ENCODE results near the gene CCL16.
"Not testable (repeated sequence)": the region's sequence is repeated elsewhere in the genome, so short reads cannot be mapped to it uniquely, and the experiment has no call there.

CCL16 gene, protein sequence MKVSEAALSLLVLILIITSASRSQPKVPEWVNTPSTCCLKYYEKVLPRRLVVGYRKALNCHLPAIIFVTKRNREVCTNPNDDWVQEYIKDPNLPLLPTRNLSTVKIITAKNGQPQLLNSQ

DNA sequence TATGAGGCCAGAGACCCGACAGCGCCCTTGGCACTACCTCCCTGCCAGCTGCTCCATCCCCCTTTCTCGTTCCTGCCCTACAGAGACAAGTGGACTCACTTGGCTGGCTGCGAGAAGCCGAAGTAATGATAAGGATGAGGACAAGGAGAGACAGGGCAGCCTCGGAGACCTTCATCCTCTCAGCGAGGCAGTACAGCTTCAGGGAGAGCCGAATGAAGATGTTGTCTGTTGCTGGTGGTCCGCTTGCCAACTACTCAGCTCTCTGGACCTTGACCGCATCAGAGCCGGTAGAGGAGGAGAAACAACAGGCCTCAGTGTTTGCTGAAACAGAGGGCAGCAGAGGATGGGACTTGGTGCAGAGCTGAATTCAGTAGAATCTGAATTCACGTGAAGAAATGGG lies at the start of gene CCL16:
Gene CCL16 (minus strand): TSS at position 252 of the 400 bp plus-strand sequence. CDS start 77 bp downstream, at position 175.
- no peak for DNase-seq

DNA sequence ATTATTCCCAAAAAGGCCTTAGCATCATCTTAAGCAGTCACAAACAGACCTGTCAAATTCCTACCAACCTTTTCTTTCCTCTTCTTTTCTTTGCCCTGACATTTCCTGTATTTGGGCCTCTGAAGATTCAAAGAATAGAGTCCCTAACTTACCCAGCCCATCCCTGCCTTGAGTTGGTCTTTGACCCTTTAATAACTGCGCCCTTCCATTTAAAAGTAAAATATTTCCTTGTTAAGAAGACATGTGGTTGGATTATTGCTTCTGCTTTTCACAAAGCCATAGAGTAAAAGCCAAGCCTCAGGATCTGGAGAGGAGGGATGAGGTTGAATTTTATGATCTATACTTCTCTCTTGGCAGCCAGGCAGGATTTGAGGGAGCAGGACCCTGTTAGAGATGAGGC lies 49.7 kb upstream of the CCL16 start:
- DNase-seq = no peak

DNA sequence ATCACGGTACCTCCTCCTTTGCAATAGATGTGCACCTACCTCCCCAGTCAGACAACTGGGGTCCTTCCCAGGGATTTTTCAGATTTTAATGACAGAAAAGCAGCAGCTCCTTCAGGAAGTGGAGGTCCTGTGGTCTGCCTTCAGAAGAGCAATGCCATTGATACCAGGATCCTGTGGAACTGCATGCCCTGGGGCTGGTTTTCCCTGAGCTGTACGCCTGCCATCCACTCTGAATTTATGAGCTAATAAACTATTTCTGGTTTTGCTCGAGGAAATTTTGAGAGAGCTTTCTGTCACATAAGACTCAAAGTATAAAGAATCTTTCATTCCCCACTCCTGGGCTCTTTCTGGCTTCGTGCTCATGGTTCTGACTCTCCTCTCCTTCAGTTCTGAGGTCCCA lies 46.5 kb upstream of the CCL16 start:
- DNase-seq = no peak

DNA sequence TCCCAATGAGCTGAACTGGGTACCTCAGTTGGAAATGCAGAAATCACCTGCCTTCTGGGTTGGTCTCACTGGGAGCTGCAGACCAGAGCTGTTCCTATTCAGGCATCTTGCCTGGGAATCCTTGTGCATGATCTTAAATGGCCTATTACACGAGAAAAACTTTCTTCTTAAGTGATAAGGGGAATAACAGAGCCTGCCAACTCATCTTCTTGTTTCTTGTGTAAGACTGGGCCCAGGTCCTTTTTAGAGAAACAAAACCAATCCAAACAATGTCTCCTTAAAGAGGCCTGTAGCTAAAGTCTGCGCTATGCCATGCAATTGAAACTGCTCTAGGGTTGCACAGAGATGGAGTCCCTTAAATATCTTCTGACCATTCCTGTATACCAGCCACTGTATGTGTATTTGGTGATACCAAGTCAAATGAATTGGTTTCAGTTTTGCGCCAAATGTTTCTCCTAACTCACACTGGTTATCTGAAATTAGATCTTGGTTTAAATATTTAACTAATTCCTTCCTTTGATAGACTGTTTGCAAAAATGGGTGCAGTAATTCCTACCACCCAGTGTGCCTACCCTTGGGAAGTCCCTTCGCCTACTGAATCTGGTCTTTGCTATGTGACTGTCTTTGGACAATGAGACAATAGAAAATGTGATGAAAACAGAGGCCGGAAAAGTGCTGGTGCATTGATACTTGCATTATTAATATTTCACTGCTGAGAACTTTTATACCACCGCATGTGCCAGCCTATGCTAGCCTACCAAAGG lies 43.0 kb upstream of the CCL16 start:
- no peak for DNase-seq

DNA sequence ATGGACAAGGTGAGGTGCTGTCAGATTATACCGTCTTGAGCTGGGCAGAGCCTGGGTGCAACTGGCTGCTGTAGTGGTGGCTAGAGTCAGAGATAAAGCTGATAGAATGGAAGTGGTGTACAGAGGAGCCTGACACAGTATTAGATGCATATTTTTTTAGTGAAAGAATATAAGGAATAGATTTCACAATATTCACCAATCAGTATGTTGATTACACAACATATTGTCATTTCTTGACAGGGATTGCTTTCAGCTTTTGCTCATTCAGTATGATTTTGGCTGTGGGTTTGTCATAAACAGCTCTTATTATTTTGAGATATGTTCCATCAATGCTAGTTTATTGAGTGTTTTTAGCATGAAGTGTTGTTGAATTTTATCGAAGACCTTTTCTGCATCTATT lies 38.1 kb upstream of the CCL16 start:
- DNase-seq = no peak

DNA sequence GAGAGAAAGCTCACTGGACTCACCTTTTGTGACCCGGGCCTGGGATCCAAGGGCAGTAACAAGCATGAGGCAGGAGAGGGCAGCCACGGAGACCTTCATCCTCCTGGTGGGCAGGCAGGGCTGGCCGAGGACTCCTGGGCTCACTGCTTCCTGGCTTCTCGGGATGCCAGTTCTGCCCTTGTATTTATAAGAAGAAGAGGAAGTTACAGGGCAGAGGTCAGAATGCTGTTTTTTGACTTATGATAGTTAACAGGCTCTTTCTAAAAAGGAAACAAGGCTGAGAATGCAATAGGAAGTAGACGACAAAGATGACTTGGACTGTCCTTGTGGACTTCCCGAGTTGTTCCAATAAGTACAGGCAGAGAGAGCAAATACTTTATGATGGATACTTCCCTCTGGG lies 36.5 kb upstream of the CCL16 start, which contains the start of gene CCL23:
Gene CCL23 (minus strand): TSS at position 174 of the 400 bp plus-strand sequence. CDS start 75 bp downstream, at position 99.
- no peak for DNase-seq

DNA sequence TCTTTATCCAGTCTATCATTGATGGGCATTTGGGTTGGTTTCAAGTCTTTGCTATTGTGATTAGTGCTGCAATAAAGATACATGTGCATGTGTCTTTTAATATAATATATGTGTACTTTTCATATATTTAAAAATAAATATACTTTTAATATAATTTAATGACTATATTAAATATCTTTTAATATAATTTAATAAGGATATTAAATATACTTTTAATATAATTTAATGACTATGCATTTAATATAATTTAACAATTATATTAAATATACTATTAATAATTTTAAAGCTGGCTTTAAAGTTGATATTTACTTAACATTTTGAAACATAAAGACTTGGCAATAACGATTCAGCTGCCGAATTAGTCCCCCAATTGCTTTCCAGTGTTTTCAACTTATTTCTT lies 35.3 kb upstream of the CCL16 start:
- no peak for DNase-seq

DNA sequence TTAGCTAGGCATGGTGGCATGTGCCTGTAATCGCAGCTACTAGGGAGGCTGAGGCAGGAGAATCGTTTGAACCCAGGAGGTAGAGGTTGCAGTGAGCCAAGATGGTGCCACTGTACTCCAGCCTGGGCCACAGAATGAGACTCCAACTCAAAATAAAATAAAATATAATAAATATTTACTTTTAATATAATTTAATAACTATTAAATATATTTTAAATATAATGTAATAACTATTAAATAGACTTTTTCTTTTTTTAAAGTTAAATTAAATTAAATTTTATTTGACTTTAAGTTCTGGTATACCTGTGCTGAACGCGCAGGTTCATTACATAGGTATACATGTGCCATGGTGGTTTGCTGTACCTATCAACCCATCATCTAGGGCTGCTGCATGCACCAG lies 34.6 kb upstream of the CCL16 start:
- not testable (repeated sequence) for DNase-seq

DNA sequence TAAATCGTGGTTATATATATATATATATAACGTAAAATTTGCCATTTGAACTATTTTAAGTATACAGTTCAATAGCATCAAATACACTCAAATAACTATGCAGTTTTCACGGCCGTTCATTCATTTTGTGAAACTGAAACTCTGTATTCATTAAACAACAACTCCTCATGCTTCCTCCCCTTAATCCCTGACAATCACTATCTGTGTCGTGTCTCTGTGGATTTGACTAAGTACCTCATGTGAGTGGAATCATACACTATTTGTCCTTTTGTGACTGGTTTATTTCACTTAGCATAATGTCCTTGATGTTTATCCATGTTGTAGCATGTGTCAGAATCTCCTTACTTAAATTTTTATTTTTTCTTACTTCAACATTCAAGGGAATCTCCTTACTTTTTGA lies 33.6 kb upstream of the CCL16 start:
- DNase-seq = no peak

DNA sequence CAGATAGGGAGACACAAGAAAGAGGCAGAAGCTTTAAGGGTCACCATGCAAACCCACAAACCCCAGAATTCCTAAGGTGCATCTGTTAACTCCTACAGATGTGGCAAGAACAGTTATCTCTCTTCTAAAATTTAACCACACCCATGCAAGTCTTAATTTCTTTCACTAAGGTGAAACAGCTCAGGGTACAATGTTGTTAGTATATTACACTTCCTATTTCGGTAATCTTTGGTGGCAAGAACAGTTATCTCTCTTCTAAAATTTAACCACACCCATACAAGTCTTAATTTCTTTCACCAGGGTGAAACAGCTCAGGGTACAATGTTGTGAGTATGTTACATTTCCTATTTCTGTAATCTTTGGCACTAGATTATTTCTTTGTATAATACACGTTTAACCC lies 29.9 kb upstream of the CCL16 start:
- no peak for DNase-seq

DNA sequence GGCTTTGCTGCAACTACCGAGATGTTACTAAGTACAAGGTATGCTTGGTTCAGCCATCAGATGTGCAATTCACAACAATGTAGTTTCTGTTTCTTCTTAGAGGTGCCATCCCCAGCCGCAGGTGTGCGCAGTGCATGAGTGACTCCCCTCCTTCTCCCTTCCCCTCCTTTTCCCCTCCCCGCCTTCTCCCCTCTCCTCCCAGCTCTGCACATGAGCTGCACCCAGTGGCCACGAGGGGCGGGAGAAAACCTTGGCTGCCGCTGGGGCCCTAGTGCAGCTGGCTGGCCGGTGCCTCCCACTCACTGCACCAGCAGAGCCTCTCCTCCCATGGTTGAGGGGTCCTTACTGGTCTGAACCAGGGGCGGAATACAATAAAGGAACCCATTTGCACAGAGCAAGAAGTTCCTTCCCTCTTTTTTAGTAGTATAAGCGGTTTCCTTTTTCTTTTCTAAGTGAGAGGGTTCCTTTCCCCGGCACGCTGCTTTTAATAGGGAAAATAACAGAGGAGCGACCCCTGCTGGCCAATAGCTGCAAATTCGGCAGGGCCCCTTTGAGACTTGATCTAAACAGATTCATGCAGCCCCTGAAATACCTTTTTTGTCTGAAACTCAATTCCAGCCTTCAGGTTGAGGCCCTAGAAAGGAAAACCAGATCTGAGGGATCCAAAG lies 27.8 kb upstream of the CCL16 start:
- no peak for DNase-seq

DNA sequence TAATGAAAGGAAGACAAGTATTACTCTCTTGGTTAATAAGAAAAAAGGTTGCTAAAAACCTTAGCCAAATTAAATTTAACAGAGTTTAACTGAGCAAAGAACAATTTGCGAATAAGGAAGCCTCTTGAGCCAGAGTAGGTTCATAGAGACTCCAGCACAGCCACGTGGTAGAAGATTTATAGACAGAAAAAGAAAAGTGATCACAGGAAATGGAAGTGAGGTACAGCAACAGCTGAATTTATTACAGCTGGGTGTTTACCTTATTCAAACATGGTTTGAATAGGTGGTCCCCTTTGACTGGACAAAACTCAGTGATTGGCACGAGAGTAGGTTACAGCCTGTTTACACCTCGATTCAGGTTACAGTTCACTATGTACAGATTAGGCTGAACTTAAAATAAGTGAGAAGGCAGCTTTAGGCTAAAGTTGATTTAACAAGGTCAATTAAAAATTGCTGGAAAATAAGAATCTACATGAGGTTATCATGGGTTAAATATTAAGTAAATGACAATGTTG lies 23.4 kb upstream of the CCL16 start:
- no peak for DNase-seq

DNA sequence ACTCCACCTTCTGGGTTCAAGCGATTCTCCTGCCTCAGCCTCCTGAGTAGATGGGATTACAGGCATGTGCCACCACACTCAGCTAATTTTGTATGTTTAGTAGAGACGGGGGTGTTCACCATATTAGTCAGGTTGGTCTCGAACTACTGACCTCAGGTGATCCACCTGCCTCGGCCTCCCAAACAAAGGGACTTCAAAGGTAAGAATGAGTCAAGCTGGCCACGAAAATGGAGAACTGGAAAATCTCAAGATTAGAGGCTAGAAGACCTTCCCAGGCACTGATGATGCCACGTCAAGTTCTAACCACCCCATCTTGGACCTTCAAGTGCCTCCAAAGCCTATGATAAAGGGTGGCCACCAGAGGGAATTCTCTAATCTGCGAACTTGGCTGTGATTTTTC lies 21.3 kb upstream of the CCL16 start:
- DNase-seq = no peak

DNA sequence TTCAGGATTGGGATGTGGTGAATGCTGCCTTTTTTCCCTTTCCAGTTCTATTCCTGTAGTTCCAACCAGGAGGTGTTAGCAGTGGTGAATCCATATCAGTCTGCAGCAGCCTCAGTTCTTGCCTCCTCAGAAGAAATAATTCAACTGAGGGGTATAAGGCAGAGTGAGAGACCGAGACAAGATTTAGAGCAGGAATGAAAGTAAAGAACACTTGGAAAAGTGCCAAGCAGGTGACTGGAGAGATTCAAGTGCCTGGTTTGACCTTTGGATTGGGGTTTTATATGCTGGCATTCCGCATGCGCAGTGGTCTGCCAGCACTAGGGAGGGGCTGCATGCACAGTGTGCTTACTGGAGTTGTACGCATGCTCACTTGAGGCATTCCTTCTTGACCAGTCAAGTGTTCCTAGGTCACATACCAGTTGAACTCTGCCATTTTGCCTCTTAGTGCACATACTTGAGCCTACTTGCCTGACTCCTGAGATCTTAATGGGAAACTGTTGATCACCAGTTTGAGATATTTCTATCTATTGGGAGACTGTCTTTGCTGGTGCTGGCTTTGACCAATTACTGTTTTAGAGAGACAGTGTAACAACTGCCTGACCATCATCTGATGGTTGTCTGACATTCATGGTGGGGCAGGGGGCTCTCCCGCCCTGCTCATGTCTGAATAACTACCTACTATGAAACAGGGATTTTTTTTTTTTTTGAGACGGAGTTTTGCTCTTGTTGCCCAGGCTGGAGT lies 20.7 kb upstream of the CCL16 start:
- DNase-seq = no peak

DNA sequence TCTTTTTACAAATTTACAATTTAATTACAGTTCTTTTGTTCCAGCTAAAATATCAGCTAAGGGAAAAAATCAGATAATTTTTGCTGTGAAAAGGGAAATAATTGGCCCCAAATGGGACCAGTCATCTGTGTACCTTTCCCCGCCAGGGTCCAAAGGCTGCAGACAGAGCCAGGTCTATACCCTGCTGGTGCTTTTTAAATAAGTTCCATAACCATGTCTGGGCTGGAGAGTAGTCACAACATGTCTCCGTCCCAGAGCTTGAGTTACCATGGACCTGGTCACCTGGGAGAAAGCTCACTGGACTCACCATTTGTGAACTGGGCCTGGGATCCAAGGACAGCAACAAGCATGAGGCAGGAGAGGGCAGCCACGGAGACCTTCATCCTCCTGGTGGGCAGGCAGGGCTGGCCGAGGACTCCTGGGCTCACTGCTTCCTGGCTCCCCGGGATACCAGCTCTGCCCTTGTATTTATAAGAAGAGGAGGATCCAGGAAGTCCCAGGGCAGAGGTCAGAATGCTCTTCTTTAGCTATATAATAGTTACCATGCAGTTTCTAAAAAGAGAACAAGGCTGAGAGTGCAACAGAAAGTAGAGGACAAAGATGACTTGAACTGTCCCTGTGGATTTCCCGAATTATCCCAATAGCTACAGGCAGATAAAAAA lies 19.9 kb upstream of the CCL16 start, which contains the start of gene CCL15:
Gene CCL15 (minus strand): TSS at position 444 of the 662 bp plus-strand sequence. CDS start 61 bp downstream, at position 383.
- no peak for DNase-seq

DNA sequence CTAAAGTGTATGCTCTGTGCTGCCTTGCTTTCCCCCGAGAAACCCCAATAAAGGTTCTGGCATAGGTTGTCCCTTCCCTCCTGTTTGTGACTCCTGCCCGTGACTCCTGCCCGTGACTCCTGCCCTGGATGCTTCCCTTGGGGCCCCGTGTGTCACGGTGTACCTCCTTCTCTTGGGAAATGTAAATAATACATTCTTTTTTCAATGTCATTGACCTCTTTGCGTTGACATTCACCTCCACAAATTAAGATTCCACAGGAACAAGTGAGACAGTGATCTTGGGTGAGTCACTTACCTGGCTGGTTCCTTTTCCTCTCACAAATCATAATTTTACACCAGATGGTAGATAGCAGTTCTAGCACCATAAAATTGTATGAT lies 19.4 kb upstream of the CCL16 start:
- no peak for DNase-seq

DNA sequence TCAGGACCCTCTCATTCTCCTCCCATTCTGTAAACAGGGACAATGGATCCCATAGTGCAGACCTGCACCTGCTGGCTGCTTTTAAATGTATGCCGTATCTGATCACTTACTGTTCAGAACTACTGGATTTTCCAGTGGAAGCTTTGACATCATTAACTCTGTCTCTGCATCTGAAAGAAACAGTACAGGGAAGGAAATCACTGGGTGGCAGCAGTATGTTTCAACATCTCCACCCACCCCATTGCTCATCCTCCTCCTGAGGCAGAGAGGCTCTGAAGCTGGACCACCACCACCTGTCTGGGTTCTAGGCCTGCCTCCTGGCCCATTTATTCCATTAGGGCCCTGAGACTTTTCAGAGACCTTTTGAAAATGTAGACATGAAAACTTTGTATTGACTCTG lies 17.5 kb upstream of the CCL16 start:
- no peak for DNase-seq

DNA sequence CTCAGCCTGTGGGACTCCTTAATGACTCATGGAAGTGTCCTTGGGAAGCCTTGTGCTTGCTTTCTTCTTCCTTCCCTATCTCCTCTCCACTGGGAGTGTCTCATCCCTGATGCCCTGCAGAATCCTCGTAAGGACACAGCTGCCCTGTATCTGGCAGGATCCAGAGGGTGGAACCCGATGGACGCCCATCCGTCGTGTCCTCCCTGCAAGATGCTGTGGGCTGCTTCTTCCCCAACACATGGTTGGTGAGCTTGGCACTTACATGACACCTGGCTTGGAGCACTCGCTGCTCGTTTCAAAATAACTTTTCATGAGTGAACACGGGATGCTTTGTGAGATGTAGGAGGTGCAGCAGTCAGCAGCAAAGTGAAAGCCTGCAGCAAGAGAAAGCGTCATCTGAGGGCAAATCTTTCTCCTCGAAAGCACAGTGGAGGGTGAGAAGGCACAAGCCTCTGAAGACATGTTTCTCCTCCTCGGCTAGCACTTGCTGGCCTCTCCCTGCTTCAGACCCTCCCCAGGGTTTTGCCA lies 16.8 kb upstream of the CCL16 start:
- DNase-seq = no peak

DNA sequence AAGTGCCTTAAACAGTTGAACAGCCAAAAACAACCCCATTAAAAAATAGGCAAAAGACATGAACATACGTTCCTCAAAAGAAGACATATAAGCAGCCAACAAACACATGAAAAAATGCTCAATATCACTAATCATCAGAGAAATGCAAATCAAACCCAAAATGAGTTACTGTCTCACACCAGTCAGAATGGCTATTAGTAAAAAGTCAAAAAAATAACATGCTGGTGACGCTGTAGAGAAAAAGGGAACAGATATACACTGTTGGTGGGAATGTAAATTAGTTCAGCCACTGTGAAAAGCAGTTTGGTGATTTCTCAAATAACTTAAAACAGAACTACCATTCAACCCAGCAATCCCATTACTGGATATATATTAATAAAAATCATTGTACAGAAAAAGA lies 14.0 kb upstream of the CCL16 start:
- DNase-seq = not testable (repeated sequence)

DNA sequence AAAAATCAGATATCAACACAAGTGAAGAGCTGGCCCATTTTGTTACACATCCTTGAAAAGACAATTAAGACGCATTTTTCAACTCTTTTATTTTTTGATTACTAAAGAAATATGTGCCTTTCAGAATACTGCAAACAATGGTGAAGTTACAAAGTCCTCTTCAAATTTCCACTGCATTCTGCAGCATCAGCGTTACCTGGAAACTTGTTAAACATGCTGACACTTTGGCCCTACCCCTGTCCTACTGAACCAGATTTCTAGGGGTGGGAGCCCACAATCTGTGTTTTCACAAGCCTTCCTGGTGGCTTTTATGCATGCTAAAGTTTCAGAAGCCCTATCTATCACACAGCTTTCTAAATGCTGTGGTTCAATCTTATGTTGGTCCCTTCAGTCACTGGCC lies 9.8 kb upstream of the CCL16 start:
- DNase-seq = no peak

DNA sequence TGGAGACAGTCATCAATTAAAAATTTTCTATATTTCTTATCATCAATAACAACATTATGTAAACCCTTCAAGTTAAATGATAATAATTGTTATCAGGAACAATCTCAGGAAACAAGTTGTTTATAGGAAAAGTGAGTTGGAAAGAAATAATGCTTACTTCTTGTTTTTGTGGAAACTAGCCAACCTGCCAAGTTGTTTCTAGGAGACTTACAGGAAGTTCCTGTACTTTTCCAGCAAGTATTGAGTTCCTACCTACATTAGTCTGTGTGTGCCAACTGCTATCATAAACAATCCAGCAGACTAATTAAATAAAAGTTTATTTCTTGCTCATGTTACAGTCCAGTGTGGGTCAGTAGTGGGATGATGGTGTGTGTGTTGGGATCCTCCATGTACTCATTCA lies 6.9 kb upstream of the CCL16 start:
- DNase-seq = no peak

DNA sequence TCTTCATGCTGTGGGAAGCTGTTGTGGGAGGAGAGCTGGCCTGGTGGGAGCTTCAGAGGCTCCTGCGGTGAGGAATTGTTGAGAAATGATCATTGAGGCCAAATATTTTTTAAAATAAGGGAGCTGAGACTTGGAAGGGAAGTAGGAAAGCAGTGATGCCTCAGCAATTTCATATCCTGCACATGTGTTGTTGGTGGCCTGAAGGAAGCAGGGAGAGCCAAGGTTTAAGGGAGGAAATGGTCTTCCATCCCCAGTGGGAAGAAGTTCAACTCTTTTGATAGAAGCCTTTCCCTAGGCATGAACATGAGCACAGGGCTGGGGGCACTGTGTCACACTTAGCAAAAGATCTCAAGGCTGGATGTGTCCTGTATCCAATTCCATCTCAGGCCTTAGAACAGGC lies 5.3 kb upstream of the CCL16 start, which contains the start of gene CCL14:
Gene CCL14 (minus strand): TSS at position 87 of the 400 bp plus-strand sequence. CDS start 80 bp downstream, at position 7.
- DNase-seq = no peak

Data from NCI-H226 (cell line).